K562 (cell line): ENCODE measurements around the gene HOXC10. TPM values are rescaled to one million over a fixed set of nuclear protein-coding genes. Genes with fewer than 3 reads are reported as not detected.

Source experiments
- ATAC-seq: fragments of 200-7000 bp; cut with Tn5 transposase; 3 replicates; pipeline ENCODE4 v1.9.1; 2020; ENCODE audit warnings: moderate library complexity
- BruUV-seq: library from RNA; stranded (reverse); fragments of 400-500 nt; replicated peaks from 2 replicates; lab custom pipeline; 2021; lab: Mats Ljungman, UMichigan
- CTCF ChIA-PET: fragments of 300-600 bp; formaldehyde crosslinking; extraction: SDS; loops from one replicate; lab custom pipeline; 2021; ENCODE audit warnings: low intra/inter-chr PET ratio; lab: Yijun Ruan, JAX
- POLR2A ChIA-PET: fragments of 300-600, 350-650 bp; sonication (Branson Sonifier 250); formaldehyde crosslinking; extraction: SDS; loops from one replicate; lab custom pipeline; 2021; ENCODE audit warnings: antibody characterized with exemption, inconsistent platforms; lab: Yijun Ruan, JAX
- DNase-seq, 4 experiments: peaks; one replicate each; pipeline versions ENCODE4 v3.0.0 to v3.0.0-alpha.2; 2011 to 2018; ENCODE audit warnings: low spot score in 3 of 4, mixed read lengths in 3 of 4; ENCODE audit errors: extremely low read depth in 1 of 4
- FAIRE-seq: peaks from 2 replicates; lab custom pipeline; 2011; peaks lifted over from hg19 to GRCh38; lab: Jason Lieb, UNC
- H2AFZ ChIP-seq: 2 replicates; pipeline ENCODE4 v1.6.0; 2011; ENCODE audit warnings: low read depth, low read length, control low read depth, inconsistent platforms
- H3K27ac ChIP-seq: fragments of 200-600 bp; 3 replicates; pipeline ENCODE4 v1.8.0; 2011; ENCODE audit warnings: low read depth, mild to moderate bottlenecking, control low read depth, inconsistent platforms, low read length, moderate library complexity, mixed read lengths; ENCODE audit errors: extremely low read depth
- H3K27me3 ChIP-seq, 2 experiments: fragments of 300-600 bp in 1 of 2; 2 replicates in 1 of 2; 3 replicates in 1 of 2; pipeline versions ENCODE4 v1.6.0 to v1.8.0; 2011; ENCODE audit warnings: inconsistent platforms in 2 of 2, low read length in 2 of 2, mild to moderate bottlenecking in 1 of 2, mixed read lengths in 1 of 2, moderate library complexity in 1 of 2; ENCODE audit not compliant: control insufficient read depth in 2 of 2, insufficient read depth in 2 of 2
- H3K36me3 ChIP-seq: fragments of 300-600 bp; 3 replicates; pipeline ENCODE4 v1.8.0; 2011; ENCODE audit warnings: mild to moderate bottlenecking, low read length, inconsistent platforms; ENCODE audit not compliant: control insufficient read depth, insufficient read depth
- H3K4me1 ChIP-seq, 2 experiments: fragments of 200-600 bp in 1 of 2; replicated peaks in 1 of 2; 2 replicates in 1 of 2; 3 replicates in 1 of 2; pipeline versions ENCODE4 v1.5.1 to v1.8.0; 2011; ENCODE audit warnings: inconsistent platforms in 2 of 2, low read length in 2 of 2, mild to moderate bottlenecking in 1 of 2, mixed read lengths in 1 of 2, moderate library complexity in 1 of 2; ENCODE audit not compliant: control insufficient read depth in 2 of 2, insufficient read depth in 2 of 2
- H3K4me2 ChIP-seq: 2 replicates; pipeline ENCODE4 v1.6.1; 2011; ENCODE audit warnings: low read length, control low read depth, inconsistent platforms, mixed read lengths; ENCODE audit not compliant: insufficient read depth
- H3K4me3 ChIP-seq: fragments of 200-600 bp; sonication (generic), shearing (Covaris generic); 2 replicates; pipeline ENCODE4 v1.5.1; 2016; ENCODE audit warnings: control low read depth, inconsistent platforms
- H3K79me2 ChIP-seq: fragments of 200-600 bp; 3 replicates; pipeline ENCODE4 v1.8.0; 2011; ENCODE audit warnings: low read length, inconsistent platforms; ENCODE audit not compliant: control insufficient read depth, insufficient read depth
- H3K9ac ChIP-seq, 2 experiments: 2 replicates each; pipeline versions ENCODE4 v1.6.0 to v1.6.1; 2011; ENCODE audit warnings: low read depth in 2 of 2, low read length in 2 of 2, control low read depth in 1 of 2, inconsistent platforms in 1 of 2, mild to moderate bottlenecking in 1 of 2, mixed read lengths in 1 of 2; ENCODE audit not compliant: insufficient read depth in 1 of 2
- H3K9me1 ChIP-seq: one replicate; pipeline ENCODE4 v1.6.0; 2011; ENCODE audit warnings: inconsistent platforms, mild to moderate bottlenecking, low read length, moderate library complexity; ENCODE audit not compliant: control insufficient read depth, insufficient read depth
- H3K9me3 ChIP-seq: replicated peaks from 2 replicates; pipeline ENCODE4 v1.5.1; 2011; ENCODE audit warnings: low read depth, low read length, inconsistent platforms; ENCODE audit not compliant: control insufficient read depth, insufficient read depth
- H4K20me1 ChIP-seq: replicated peaks from 2 replicates; pipeline ENCODE4 v1.6.1; 2011; ENCODE audit warnings: low read length, inconsistent platforms, mixed read lengths; ENCODE audit not compliant: control insufficient read depth, insufficient read depth
- ASH1L ChIP-seq: fragments of 450-650 bp; IDR thresholded peaks from 2 replicates; pipeline ENCODE4 v1.6.1; 2018; ENCODE audit warnings: borderline replicate concordance, mild to moderate bottlenecking, low read depth; ENCODE audit not compliant: partially characterized antibody
- MED1 ChIP-seq: sonication (generic); formaldehyde crosslinking; IDR thresholded peaks from 2 replicates; pipeline ENCODE4 v1.8.1; 2023; ENCODE audit warnings: missing genetic modification reagents, borderline replicate concordance
- MTA2 ChIP-seq: fragments of 450-650 bp; IDR thresholded peaks from 2 replicates; pipeline ENCODE4 v1.6.1; 2016; ENCODE audit warnings: low read depth
- NFE2 ChIP-seq: IDR thresholded peaks from 2 replicates; pipeline ENCODE4 v1.6.1; 2014; ENCODE audit warnings: antibody characterized with exemption, low read depth
- PCBP2 ChIP-seq: fragments of 200-400 bp; formaldehyde crosslinking; IDR thresholded peaks from 2 replicates; pipeline ENCODE4 v1.6.1; 2018; ENCODE audit warnings: low read length, low read depth, mild to moderate bottlenecking, moderate library complexity; ENCODE audit not compliant: poor library complexity, severe bottlenecking
- POU5F1 ChIP-seq: fragments of 150-350 bp; IDR thresholded peaks from 2 replicates; pipeline ENCODE4 v1.6.1; 2014; ENCODE audit warnings: borderline replicate concordance, low read length, low read depth, mild to moderate bottlenecking; ENCODE audit not compliant: partially characterized antibody
- SMAD3 ChIP-seq: fragments of 450-650 bp; formaldehyde crosslinking; conservative IDR thresholded peaks from 2 replicates; pipeline ENCODE4 v1.4.0; 2020; ENCODE audit warnings: mild to moderate bottlenecking
- WHSC1 ChIP-seq: IDR thresholded peaks from one replicate; pipeline ENCODE4 v1.6.1; 2012; ENCODE audit warnings: low read length, control low read depth, inconsistent platforms
- ZKSCAN1 ChIP-seq: fragments of 150-350 bp; IDR thresholded peaks from 2 replicates; pipeline ENCODE4 v1.6.1; 2016; ENCODE audit warnings: low read depth, low read length
- ZNF175 ChIP-seq: fragments of 200-800 bp; sonication (Bioruptor generic); IDR thresholded peaks from 2 replicates; pipeline ENCODE4 v1.6.1; 2016; ENCODE audit warnings: low read depth, mild to moderate bottlenecking, missing genetic modification characterization, missing compliant biosample characterization
- ZNF41 ChIP-seq: fragments of 250-450 bp; sonication (Bioruptor Pico); conservative IDR thresholded peaks from 2 replicates; pipeline ENCODE4 v1.4.0; 2020; ENCODE audit warnings: mild to moderate bottlenecking
- ZNF79 ChIP-seq: fragments of 250-450 bp; sonication (Bioruptor Pico); IDR thresholded peaks from 2 replicates; pipeline ENCODE4 v1.4.0; 2020; ENCODE audit warnings: low read depth, mild to moderate bottlenecking, moderate library complexity
- WGBS: fragments of 100-300 bp; shearing (Covaris generic); methylation state at CpG from one replicate; pipeline ENCODE4 v1.1.6; 2016; ENCODE audit warnings: low coverage, mixed read lengths; ENCODE audit not compliant: insufficient coverage; ENCODE audit errors: missing lambda C conversion rate; 5-methylcytosine and 5-hydroxymethylcytosine counted together
- in situ Hi-C: fragments of 300-500 bp; cut with MboI; formaldehyde crosslinking; loops from 4 replicates; pipeline ENCODE4 v1.15.0; 2018; ENCODE audit warnings: inconsistent platforms, mixed read lengths
- intact Hi-C: fragments of 100-400 bp; cut with micrococcal nuclease; formaldehyde crosslinking; loops from 2 replicates; pipeline ENCODE4 v1.14.2; 2022
- polyA plus RNA-seq, 8 experiments: library from polyadenylated mRNA; depleted of rRNA in 4 of 8; stranded (reverse) in 5 of 8; unstranded in 3 of 8; fragments of >200 nt; fragmentation: Nextera tagmentation in 2 of 8; fragmentation: Illumina TruSeq in 1 of 8; extraction: Ambion mirVana in 2 of 8; extraction: Trizol in 1 of 8; gene quantifications; 2 replicates each; pipeline versions ENCODE4 v1.2.1 to v1.2.3, GENCODE V29; 2011 to 2014; ENCODE audit warnings: inconsistent platforms in 1 of 8, missing spikeins in 1 of 8
- total RNA-seq, 7 experiments: library from RNA; depleted of rRNA in 6 of 7; stranded (reverse); fragments of >200 nt in 6 of 7; fragmentation: Illumina TruSeq in 2 of 7; extraction: Trizol in 2 of 7; gene quantifications; 2 replicates each; pipeline versions ENCODE4 v1.2.1 to v1.2.3, GENCODE V29; 2011 to 2021; ENCODE audit warnings: low replicate concordance in 1 of 7
- TF ChIP-seq, protein P1 (sequence below), 2 experiments: fragments of 450-650 bp in 1 of 2; sonication (generic) in 1 of 2; formaldehyde crosslinking in 1 of 2; IDR thresholded peaks in 1 of 2; conservative IDR thresholded peaks in 1 of 2; 2 replicates each; pipeline versions ENCODE4 v1.6.1 to v1.8.1; 2016 to 2023; ENCODE audit warnings: mild to moderate bottlenecking in 2 of 2, moderate library complexity in 2 of 2, inconsistent platforms in 1 of 2, missing genetic modification reagents in 1 of 2
- TF ChIP-seq, protein P2 (sequence below): fragments of 450-650 bp; formaldehyde crosslinking; IDR thresholded peaks from 2 replicates; pipeline ENCODE4 v1.4.0; 2020; ENCODE audit warnings: mild to moderate bottlenecking, mixed read lengths

HOXC10 gene
- total and polyA plus RNA-seq, 9 of the 15 experiments (the other 6 are each of a cell fraction or from before 2014, with no cell fraction given) = 0.13 to 0.77 (median 0.35) TPM; not detected in 2

DNA sequence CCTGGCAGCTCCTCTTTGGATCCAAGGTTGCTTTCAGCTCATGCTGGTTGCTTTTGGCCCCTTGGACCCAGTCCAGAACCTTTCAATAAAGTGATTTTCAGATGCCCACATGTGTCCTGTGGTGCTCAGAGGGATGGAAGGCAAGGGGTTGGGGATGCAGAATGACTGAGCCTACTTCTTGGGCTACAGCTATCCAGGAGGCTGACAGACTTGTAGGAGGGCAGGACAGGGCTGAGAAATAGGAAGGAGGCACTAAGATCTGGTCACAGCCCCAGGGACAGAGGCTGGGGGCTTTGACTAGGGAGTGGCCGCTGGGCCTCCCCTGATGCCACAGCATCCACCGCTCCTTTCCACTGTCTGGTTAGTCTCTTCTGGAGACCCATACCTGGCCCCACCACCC is 13.3 kb upstream of the HOXC10 start:
- intact Hi-C loops = no loop called here
- 0% methylated on average over 2 of the region's 2 CpGs for WGBS
- no peaks in the 10 kb centered on the region for H3K9me1 ChIP-seq
- no peak for TF ChIP-seq NFE2
- no peak for TF ChIP-seq MTA2
- no peak for TF ChIP-seq MED1
- no peak for TF ChIP-seq ZNF79
- TF ChIP-seq, all 486 proteins: peak for 0
- Histone ChIP-seq H3K79me2 (no peaks in the 10 kb centered on the region), H3K4me3 (no peak overlapping the region), H3K9ac (no peak overlapping the region), H4K20me1 (peaks cover 5% of the 10 kb centered on the region), H3K9me3 (no peaks in the 10 kb centered on the region), H2AFZ (no peak overlapping the region), H3K4me1 (peaks cover 0 to 26% of the 10 kb centered on the region in 2 experiments; a peak in 2 of 5 replicates), H3K27me3 (peaks cover 63 to 89% of the 10 kb centered on the region in 2 experiments), H3K4me2 (no peak overlapping the region), H3K36me3 (no peaks in the 10 kb centered on the region), H3K27ac (no peak overlapping the region)
- DNase-seq (no peak), ATAC-seq (no peak), FAIRE-seq (no peak)
- ChIA-PET POLR2A (interaction anchor here (0.6 to 1.4 kb wide), 3 partner anchors 17 to 153 kb away, joined by 4 read pairs; no protein-coding TSS in a partner anchor), CTCF (no interaction called here)
- in situ Hi-C loops = no loop called here
- BruUV-seq = no TSS peak

DNA sequence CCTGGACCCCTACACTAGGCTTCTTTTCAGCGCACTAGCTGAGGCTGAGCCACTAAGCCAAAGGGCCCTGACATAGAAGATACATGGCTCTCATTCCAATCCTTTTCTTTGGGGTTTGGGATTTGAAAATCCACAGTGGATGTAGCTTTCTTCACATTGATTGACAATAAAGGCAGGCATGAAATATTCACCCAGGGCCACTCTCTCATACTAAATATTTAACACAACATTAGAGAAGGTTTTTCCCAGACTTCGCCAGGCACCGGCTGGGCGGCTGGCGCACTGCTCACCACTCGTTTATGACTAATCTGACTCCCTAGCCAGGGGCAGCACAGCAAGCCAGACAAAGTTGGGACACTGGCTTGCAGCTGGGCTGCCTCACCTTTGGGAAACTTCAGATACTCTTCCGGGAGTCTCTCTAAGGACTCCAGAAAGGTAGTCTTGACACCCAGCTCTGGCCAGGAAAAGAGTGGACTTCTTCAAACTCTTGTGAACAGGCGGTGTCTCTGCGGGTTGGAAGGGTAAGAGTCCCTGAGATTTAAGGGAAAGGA is 12.7 kb upstream of the HOXC10 start:
- BruUV-seq = no TSS peak
- no peak for DNase-seq
- Histone ChIP-seq H3K9ac (no peak overlapping the region), H3K4me1 (peaks cover 0 to 25% of the 10 kb centered on the region in 2 experiments; a peak in 2 of 5 replicates), H2AFZ (no peak overlapping the region), H3K9me1 (no peaks in the 10 kb centered on the region), H3K79me2 (no peaks in the 10 kb centered on the region), H3K36me3 (no peaks in the 10 kb centered on the region), H3K9me3 (no peaks in the 10 kb centered on the region), H3K4me2 (no peak overlapping the region), H4K20me1 (peaks cover 5% of the 10 kb centered on the region), H3K27me3 (peaks cover 62 to 87% of the 10 kb centered on the region in 2 experiments), H3K27ac (no peak overlapping the region), H3K4me3 (no peak overlapping the region)
- in situ Hi-C loops (no loop called here), intact Hi-C loops (no loop called here)
- CTCF ChIA-PET = no interaction called here
- FAIRE-seq = no peak
- POLR2A ChIA-PET = interaction anchor here (0.6 to 1.4 kb wide), 3 partner anchors 16 to 154 kb away, joined by 4 read pairs; no protein-coding TSS in a partner anchor
- whole genome bisulfite sequencing = 10% methylated on average over 9 of the region's 9 CpGs
- no peak for ATAC-seq
- TF ChIP-seq PCBP2 = no peak
- no peak for TF ChIP-seq ASH1L
- TF ChIP-seq, protein P1, sequence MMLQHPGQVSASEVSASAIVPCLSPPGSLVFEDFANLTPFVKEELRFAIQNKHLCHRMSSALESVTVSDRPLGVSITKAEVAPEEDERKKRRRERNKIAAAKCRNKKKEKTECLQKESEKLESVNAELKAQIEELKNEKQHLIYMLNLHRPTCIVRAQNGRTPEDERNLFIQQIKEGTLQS (IDR thresholded peaks at IDR 0.05) = no peak
- TF ChIP-seq, protein P1 (CRISPR knock-in tag; conservative IDR thresholded peaks at IDR 0.05) = no peak
- TF ChIP-seq ZKSCAN1 = no peak
- TF ChIP-seq ZNF175 (CRISPR knock-in tag) = no peak
- no peak for TF ChIP-seq WHSC1
- TF ChIP-seq POU5F1 = no peak
- TF ChIP-seq SMAD3 (CRISPR knock-in tag) = no peak
- TF ChIP-seq, protein P2, sequence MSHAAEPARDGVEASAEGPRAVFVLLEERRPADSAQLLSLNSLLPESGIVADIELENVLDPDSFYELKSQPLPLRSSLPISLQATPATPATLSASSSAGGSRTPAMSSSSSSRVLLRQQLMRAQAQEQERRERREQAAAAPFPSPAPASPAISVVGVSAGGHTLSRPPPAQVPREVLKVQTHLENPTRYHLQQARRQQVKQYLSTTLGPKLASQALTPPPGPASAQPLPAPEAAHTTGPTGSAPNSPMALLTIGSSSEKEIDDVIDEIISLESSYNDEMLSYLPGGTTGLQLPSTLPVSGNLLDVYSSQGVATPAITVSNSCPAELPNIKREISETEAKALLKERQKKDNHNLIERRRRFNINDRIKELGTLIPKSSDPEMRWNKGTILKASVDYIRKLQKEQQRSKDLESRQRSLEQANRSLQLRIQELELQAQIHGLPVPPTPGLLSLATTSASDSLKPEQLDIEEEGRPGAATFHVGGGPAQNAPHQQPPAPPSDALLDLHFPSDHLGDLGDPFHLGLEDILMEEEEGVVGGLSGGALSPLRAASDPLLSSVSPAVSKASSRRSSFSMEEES (CRISPR knock-in tag) = no peak
- no peak for TF ChIP-seq ZNF41 (CRISPR knock-in tag)
